Measurements from ENCODE around the gene ERBIN.

The ERBIN gene

GRCh38 chr5:65926893-65927292 is 518 bp downstream of the ERBIN start:
- DNase-seq (ENCODE audit: low read depth): no peak
- H3K4me3 ChIP-seq (ENCODE audit: low read depth, low read length): peak overlapping the region; percentile 64
- no peak for TF ChIP-seq CTCF (IDR thresholded peaks at IDR 0.05; ENCODE audit: control insufficient read depth, extremely low read depth, insufficient read depth)

GRCh38 chr5:65927503-65928321 is 1.3 kb downstream of the ERBIN start:
- no peak for DNase-seq (ENCODE audit: low read depth)
- H3K4me3 ChIP-seq (ENCODE audit: low read depth, low read length): peak overlapping the region; percentile 64
- TF ChIP-seq CTCF (IDR thresholded peaks at IDR 0.05; ENCODE audit: control insufficient read depth, extremely low read depth, insufficient read depth): no peak

GRCh38 chr5:65928322-65928752 is 2.0 kb downstream of the ERBIN start:
- peak overlapping the region; percentile 64 for H3K4me3 ChIP-seq (ENCODE audit: low read depth, low read length)
- no peak for DNase-seq (ENCODE audit: low read depth)
- TF ChIP-seq CTCF (IDR thresholded peaks at IDR 0.05; ENCODE audit: control insufficient read depth, extremely low read depth, insufficient read depth): no peak

GRCh38 chr5:65928860-65929259 is 2.5 kb downstream of the ERBIN start:
- no peak for TF ChIP-seq CTCF (IDR thresholded peaks at IDR 0.05; ENCODE audit: control insufficient read depth, extremely low read depth, insufficient read depth)
- peak overlapping the region; percentile 64; the same call in 1 of the 2 replicates for H3K4me3 ChIP-seq (ENCODE audit: low read depth, low read length)
- no peak for DNase-seq (ENCODE audit: low read depth)

GRCh38 chr5:65932676-65933075 is 6.3 kb downstream of the ERBIN start:
- DNase-seq (ENCODE audit: low read depth): no peak
- no peak for TF ChIP-seq CTCF (IDR thresholded peaks at IDR 0.05; ENCODE audit: control insufficient read depth, extremely low read depth, insufficient read depth)
- H3K4me3 ChIP-seq (ENCODE audit: low read depth, low read length): no peak overlapping the region

- no peak for TF ChIP-seq CTCF (IDR thresholded peaks at IDR 0.05; ENCODE audit: control insufficient read depth, extremely low read depth, insufficient read depth)
- H3K4me3 ChIP-seq (ENCODE audit: low read depth, low read length): no peak overlapping the region
These were observed 6.9 kb downstream of the ERBIN start for GRCh38 chr5:65933295-65933694.

GRCh38 chr5:65938256-65938655 is 11.9 kb downstream of the ERBIN start:
- TF ChIP-seq CTCF (IDR thresholded peaks at IDR 0.05; ENCODE audit: control insufficient read depth, extremely low read depth, insufficient read depth): no peak
- H3K4me3 ChIP-seq (ENCODE audit: low read depth, low read length): no peak overlapping the region
- no peak for DNase-seq (ENCODE audit: low read depth)

More at GRCh38 chr5:65933295-65933694, 6.9 kb downstream of the ERBIN start:
- DNase-seq (ENCODE audit: low read depth): no peak
